ENCODE results near the gene VEPH1.

The VEPH1 gene

DNA sequence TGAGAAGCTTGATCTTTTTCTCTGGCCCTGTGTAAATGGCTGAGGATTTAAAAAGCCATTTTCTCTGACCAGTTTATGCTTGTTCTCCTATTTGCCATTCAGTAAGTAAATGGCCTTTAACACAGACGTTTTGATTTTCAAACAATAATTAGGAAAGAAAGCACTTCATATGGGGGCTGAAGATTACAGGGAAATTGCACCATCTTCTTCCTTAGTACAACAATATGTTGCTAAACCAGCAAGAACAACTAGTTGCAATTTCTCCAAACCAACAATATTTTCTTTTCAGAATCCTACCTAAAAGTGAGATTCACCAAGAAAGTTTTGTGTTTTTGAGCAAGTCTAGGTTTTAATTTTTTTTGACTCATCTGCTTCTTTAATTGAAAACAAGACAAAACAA, 262.8 kb downstream of the VEPH1 start:
- TF ChIP-seq, protein P1, sequence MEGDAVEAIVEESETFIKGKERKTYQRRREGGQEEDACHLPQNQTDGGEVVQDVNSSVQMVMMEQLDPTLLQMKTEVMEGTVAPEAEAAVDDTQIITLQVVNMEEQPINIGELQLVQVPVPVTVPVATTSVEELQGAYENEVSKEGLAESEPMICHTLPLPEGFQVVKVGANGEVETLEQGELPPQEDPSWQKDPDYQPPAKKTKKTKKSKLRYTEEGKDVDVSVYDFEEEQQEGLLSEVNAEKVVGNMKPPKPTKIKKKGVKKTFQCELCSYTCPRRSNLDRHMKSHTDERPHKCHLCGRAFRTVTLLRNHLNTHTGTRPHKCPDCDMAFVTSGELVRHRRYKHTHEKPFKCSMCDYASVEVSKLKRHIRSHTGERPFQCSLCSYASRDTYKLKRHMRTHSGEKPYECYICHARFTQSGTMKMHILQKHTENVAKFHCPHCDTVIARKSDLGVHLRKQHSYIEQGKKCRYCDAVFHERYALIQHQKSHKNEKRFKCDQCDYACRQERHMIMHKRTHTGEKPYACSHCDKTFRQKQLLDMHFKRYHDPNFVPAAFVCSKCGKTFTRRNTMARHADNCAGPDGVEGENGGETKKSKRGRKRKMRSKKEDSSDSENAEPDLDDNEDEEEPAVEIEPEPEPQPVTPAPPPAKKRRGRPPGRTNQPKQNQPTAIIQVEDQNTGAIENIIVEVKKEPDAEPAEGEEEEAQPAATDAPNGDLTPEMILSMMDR (IDR thresholded peaks at IDR 0.05), result no peak

DNA sequence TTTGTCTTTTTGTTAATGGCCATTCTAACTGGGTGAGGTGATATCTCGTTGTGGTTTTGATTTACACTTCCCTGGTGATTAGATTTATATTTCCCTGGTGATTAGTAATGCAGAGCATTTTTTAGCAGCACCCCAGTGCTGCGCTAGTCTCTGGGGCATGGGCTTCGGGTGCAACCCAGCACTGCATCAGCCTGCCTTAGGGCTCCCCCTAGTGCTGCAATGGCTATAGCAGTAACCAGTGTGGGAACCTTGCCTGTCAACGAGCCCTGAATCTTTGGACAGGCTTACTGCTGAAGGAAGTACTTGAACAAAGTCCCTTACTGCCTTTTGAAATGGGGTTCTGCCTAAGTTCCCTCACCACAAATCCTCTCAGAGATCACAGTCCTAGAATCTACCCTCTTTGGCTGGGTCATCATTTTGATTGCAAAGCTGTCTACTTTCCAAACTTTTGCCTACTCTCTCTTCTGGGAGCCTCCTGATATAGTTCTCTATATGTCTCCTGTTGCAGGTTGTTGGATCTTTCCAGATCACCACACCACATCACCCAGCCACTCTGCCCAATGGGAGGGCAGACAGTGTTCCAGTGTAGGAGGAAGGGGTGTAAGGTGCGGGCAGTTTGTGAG, 264.0 kb downstream of the VEPH1 start:
- TF ChIP-seq, protein P1 (IDR thresholded peaks at IDR 0.05), result peak; percentile 95

DNA sequence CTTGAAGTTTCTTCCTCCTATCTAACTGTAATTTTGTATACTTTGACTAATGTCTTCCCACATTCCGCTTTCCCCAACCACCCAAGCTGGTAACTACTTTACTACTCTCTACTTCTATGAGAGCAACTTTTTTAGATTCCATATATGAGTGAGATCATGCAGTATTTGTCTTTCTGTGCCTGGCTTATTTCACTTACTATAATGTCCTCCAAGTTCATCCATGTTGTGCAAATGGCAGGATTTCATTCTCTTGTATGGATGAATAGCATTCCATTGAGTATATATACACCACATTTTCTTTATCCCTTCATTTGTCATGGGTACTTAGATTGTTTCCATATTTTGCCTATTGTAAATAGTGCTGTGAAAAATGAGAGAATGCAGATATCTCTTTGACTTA, 264.8 kb downstream of the VEPH1 start:
- TF ChIP-seq, protein P1 (IDR thresholded peaks at IDR 0.05), result no peak

DNA sequence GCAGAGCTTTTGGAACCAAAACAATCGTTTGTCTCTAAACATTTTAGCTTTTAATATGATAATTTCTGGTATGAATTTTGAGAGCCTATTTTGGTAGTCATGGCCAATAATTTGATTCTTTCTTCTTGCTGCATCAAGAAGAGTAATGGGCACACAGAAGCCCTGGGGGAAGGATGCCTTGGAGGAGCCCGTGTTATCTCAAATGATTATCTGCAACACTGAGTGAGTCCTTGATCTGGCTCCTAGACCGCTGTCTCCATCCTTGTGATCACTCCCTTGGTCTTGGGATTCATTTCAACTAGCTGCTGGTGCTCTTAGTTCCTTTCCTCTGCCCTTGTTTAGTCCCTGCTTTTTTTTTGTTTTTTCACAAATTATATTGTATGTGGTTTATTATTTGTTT, 265.3 kb downstream of the VEPH1 start:
- TF ChIP-seq, protein P1 (IDR thresholded peaks at IDR 0.05), result no peak

DNA sequence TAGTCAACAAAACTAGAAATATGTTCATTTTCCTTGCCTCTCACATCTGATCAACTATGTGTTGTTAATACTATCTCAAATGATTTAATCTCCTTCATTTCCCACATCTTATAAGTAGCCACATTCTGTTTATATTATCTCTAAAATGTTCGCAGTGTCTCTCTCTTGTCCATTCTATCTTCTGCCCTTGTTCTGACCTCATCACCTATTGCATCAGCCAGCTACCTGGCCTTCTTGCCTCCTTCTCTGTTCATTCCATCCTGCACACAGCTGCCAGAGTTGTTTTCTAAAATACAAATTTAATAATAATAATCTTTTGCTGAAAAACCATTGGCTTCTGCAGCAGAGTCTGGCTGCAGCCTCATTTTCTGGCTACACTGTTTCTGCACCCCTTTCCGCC, 267.9 kb downstream of the VEPH1 start:
- TF ChIP-seq, protein P1 (IDR thresholded peaks at IDR 0.05), result no peak

DNA sequence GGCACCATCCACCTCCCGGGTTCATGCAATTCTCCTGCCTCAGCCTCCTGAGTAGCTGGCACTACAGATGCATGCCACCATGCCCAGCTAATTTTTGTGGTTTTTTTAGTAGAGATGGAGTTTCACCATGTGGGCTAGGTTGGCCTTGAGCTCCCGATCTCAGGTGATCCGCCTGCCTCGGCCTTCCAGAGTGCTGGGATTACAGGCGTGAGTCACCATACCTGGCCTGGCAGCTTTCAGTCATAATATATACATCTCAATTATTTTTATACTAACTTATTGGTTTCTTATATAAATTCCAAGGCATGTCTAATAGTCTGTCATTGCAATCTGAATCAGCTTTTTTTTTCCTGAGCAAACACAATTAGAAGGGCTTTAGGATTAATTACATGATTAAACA, 269.3 kb downstream of the VEPH1 start:
- TF ChIP-seq, protein P1 (IDR thresholded peaks at IDR 0.05), result no peak

DNA sequence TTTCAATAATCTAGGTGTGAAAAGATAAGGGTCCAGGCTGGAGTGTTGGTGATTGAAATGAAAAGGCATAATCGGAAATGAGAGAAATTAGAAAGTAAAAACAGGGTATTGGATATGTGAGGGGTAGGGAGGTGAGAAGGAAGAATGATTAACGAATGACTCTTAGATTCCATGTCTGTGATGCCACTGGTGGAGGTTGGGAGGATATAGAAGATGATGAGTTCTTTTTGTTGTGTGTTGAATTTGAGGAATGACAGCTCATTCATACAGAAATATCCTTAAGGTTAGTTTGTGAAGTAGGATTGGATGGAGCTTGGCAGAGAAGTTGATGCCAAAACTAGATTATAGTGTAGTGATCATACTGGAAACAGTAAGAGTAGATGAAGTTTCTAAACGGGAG, 271.1 kb downstream of the VEPH1 start:
- TF ChIP-seq, protein P1 (IDR thresholded peaks at IDR 0.05), result no peak

DNA sequence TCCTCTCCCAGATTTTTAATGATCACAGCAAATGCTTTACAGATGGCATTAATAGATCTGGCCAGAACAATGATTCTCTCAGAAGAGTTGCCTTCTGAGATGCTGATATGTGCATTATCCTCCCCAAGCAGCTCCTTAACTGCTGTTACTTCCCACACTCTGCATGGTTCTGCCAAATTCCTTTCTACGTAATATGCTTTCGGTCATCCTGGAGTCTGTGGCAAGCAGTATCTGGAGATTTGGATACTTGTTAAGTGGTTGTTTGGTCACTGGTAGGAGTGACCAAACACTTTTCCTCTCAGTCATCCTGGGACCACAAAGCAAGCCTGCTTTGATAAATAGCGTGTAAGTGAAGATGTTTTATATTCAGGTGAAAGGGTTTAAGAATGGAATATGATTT, 272.1 kb downstream of the VEPH1 start:
- TF ChIP-seq, protein P1 (IDR thresholded peaks at IDR 0.05), result no peak

Data from LNCAP (cell line).